GM12875 (cell line): ENCODE data around the gene SEC16A.

Experiments
- H3K4me3 ChIP-seq: one replicate; pipeline ENCODE4 v1.5.1; 2011; ENCODE audit warnings: low read depth, low read length, control low read depth
- CTCF ChIP-seq: IDR thresholded peaks from 2 replicates; pipeline ENCODE4 v1.5.1; 2011; ENCODE audit warnings: low read depth, mild to moderate bottlenecking, control low read depth, inconsistent platforms, low read length, moderate library complexity, borderline replicate concordance; ENCODE audit not compliant: insufficient read depth

Gene SEC16A

GRCh38 chr9:136403915-136404800 is 78.7 kb downstream of the SEC16A start:
- no peak overlapping the region for H3K4me3 ChIP-seq
- TF ChIP-seq CTCF, result no peak

- TF ChIP-seq CTCF, result no peak
These were observed 79.3 kb downstream of the SEC16A start for GRCh38 chr9:136403538-136403914.

GRCh38 chr9:136402067-136402466 is 80.8 kb downstream of the SEC16A start:
- TF ChIP-seq CTCF, result no peak
- no peak overlapping the region for H3K4me3 ChIP-seq

More at GRCh38 chr9:136403538-136403914, 79.3 kb downstream of the SEC16A start:
- no peak overlapping the region for H3K4me3 ChIP-seq

- TF ChIP-seq CTCF, result no peak
- H3K4me3 ChIP-seq, result no peak overlapping the region
These were observed 81.5 kb downstream of the SEC16A start for GRCh38 chr9:136401173-136401922.

GRCh38 chr9:136400038-136400834 is 82.6 kb downstream of the SEC16A start, which contains the start of gene SNAPC4:
Gene SNAPC4 (minus strand): TSS chr9:136400170. CDS start chr9:136398428, 1,742 bp downstream.
- peak; percentile 97 for TF ChIP-seq CTCF
- H3K4me3 ChIP-seq, result peak within 1 kb of the TSS; percentile 96

- peak overlapping the region; percentile 96 for H3K4me3 ChIP-seq
- no peak for TF ChIP-seq CTCF
These were observed 83.4 kb downstream of the SEC16A start for GRCh38 chr9:136399176-136400037.
